22Rv1 (cell line): ENCODE results near the gene GSTP1.

ENCODE experiments used
- CTCF ChIP-seq: fragments of 450-650 bp; IDR thresholded peaks from 2 replicates; pipeline ENCODE4 v1.5.1; 2017; ENCODE audit warnings: mild to moderate bottlenecking
- ZFX ChIP-seq: fragments of 450-650 bp; IDR thresholded peaks from 2 replicates; pipeline ENCODE4 v1.6.1; 2017; ENCODE audit warnings: antibody characterized with exemption, borderline replicate concordance

- TF ChIP-seq CTCF = no peak
- TF ChIP-seq ZFX = no peak
Measured at GRCh38 chr11:67610302-67610868, 26.8 kb downstream of the GSTP1 start.
